Measurements from ENCODE around the gene ABLIM3. TPM values are rescaled to one million over a fixed set of nuclear protein-coding genes. Genes with fewer than 3 reads are reported as not detected.

ABLIM3 gene
- total RNA-seq, 3 donors from 2014 or later (not counting 1 experiment from before 2014, with no cell fraction given) = 0.41 to 2.4 (median 1.2) TPM

DNA sequence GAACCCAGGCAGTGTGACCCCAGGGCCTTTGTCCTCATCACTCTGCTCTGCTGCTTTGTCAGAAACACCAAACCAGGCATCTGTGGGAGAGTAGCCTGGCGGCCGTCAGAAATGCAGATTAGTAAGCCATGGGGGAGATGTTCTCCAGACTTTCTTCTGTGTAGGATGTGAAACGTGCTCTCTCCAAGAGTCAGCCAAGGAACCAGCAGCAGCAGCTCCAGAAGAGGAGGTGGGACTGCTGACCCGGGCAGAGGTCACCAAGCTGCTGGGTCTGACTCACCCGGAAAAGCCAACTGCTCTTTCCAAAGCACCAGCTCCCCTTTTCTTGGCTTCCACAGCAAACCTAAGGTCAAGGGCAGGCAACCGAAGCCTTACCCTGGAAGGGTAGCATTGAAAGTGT is 14.4 kb upstream of the ABLIM3 start:
- peaks cover 23 to 28% of the 10 kb centered on the region in 2 donors for H3K27me3 Mint-ChIP-seq (ENCODE audit: low read depth in 2 of 2)
- TF ChIP-seq, protein P1, sequence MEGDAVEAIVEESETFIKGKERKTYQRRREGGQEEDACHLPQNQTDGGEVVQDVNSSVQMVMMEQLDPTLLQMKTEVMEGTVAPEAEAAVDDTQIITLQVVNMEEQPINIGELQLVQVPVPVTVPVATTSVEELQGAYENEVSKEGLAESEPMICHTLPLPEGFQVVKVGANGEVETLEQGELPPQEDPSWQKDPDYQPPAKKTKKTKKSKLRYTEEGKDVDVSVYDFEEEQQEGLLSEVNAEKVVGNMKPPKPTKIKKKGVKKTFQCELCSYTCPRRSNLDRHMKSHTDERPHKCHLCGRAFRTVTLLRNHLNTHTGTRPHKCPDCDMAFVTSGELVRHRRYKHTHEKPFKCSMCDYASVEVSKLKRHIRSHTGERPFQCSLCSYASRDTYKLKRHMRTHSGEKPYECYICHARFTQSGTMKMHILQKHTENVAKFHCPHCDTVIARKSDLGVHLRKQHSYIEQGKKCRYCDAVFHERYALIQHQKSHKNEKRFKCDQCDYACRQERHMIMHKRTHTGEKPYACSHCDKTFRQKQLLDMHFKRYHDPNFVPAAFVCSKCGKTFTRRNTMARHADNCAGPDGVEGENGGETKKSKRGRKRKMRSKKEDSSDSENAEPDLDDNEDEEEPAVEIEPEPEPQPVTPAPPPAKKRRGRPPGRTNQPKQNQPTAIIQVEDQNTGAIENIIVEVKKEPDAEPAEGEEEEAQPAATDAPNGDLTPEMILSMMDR (IDR thresholded peaks at IDR 0.05) = no peak
- H3K4me3 Mint-ChIP-seq = no peak overlapping the region
- intact Hi-C loops (cut with micrococcal nuclease) = no loop called here
- H3K9me3 Mint-ChIP-seq = no peaks in the 10 kb centered on the region
- DNase-seq = no peak
- 82% methylated on average over 6 of the region's 6 CpGs for WGBS (ENCODE audit: insufficient coverage)
- H3K27ac Mint-ChIP-seq = no peak overlapping the region
- H3K4me1 ChIP-seq (ENCODE audit: control insufficient read depth, insufficient read depth, low read length) = no peaks in the 10 kb centered on the region
- no peak for ATAC-seq
- H3K4me3 ChIP-seq (ENCODE audit: low read length) = no peak overlapping the region
- H3K9me3 ChIP-seq (ENCODE audit: control insufficient read depth, insufficient read depth, low read length) = no peaks in the 10 kb centered on the region
- H3K36me3 ChIP-seq (ENCODE audit: control insufficient read depth, insufficient read depth, low read length) = no peaks in the 10 kb centered on the region
- no peaks in the 10 kb centered on the region for H3K4me1 Mint-ChIP-seq
- no peak overlapping the region for H3K27ac ChIP-seq (ENCODE audit: low read length)
- H3K36me3 Mint-ChIP-seq = no peaks in the 10 kb centered on the region
- no peaks in the 10 kb centered on the region for H3K27me3 ChIP-seq (ENCODE audit: control insufficient read depth, insufficient read depth, low read length)

DNA sequence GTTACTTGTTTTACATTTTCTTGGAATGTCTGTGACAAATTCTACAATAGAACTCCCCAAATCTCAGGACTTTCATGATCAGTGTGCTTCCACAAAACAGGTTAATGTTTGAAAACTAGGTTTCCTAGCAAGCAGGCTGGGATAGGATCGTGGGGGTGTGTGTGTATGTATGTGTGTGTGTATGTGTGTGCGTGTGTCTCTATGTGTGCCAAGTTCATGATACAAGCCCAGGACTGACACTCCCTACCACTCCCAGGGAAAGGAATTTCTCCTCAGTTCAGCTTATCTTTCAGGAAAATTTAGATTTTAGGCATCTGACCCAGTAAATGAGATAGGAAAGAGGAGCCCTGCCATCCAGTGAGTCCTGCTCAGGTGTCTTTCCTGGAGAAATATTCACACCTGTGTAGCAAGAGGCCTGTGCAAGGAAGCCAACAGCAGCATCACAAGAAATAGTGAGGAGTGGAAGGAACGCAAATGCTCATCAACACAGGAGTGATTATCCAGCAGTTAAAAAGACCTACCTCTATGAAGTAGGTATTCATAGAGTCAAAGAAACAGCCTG is 13.8 kb upstream of the ABLIM3 start:
- no peak for ATAC-seq
- Histone ChIP-seq H3K4me3 (ENCODE audit: low read length) (no peak overlapping the region), H3K4me1 (ENCODE audit: control insufficient read depth, insufficient read depth, low read length) (no peaks in the 10 kb centered on the region), H3K27ac (ENCODE audit: low read length) (no peak overlapping the region), H3K36me3 (ENCODE audit: control insufficient read depth, insufficient read depth, low read length) (no peaks in the 10 kb centered on the region), H3K9me3 (ENCODE audit: control insufficient read depth, insufficient read depth, low read length) (no peaks in the 10 kb centered on the region), H3K27me3 (ENCODE audit: control insufficient read depth, insufficient read depth, low read length) (no peaks in the 10 kb centered on the region)
- intact Hi-C loops (cut with micrococcal nuclease) = no loop called here
- H3K4me3 Mint-ChIP-seq = no peak overlapping the region
- H3K4me1 Mint-ChIP-seq = no peaks in the 10 kb centered on the region
- TF ChIP-seq, protein P1 (IDR thresholded peaks at IDR 0.05) = no peak
- no peaks in the 10 kb centered on the region for H3K36me3 Mint-ChIP-seq
- DNase-seq = no peak
- H3K9me3 Mint-ChIP-seq = no peaks in the 10 kb centered on the region
- H3K27ac Mint-ChIP-seq = no peak overlapping the region
- H3K27me3 Mint-ChIP-seq (ENCODE audit: low read depth in 2 of 2) = peaks cover 23 to 28% of the 10 kb centered on the region in 2 donors
- WGBS (ENCODE audit: insufficient coverage) = no CpG with 5 or more reads among the region's 3 CpGs

DNA sequence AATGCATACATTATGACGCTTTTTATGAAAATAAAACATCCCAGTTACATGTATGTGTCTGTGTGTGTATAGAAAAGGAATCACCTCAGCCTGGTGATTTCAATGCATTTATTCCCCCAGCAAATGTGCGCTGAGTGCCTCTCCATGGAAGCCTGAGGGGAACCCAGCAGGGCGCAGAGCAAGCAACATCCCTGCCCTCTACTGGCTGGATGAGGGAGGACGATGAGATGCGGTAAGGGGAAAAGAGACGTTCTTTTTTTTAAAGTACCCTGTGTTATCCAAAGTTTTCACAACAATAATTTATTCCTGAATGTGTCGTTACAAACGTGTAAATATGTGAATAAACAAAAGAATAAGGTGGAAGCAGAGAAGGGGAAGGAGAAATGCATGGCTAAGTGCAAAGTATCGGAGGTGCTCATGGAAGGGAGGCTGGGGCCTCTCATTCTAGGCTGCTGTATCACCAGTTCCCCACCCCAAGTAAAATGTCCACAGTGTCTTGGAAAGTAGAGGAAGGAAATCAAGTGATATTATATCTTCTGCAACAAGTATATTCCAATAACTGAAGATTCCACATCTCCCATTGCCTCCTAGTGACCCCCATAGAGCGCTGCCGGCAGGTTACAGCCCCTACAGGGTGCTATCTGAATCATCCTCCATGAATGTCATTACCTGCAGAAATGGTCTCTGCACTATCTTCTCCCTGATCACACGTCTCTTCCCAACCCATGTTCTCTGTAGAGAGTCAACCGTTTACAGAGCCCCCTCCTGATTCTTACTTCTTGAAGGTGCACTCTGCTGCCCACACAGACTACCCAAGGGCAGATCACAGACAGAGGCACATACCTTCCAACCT is 13.0 kb upstream of the ABLIM3 start:
- no peak overlapping the region for H3K27ac ChIP-seq (ENCODE audit: low read length)
- no peaks in the 10 kb centered on the region for H3K36me3 Mint-ChIP-seq
- DNase-seq (peak in 1 of 2 donors; percentile 22), ATAC-seq (peak in 1 of 3 donors; percentile 58)
- no peaks in the 10 kb centered on the region for H3K4me1 ChIP-seq (ENCODE audit: control insufficient read depth, insufficient read depth, low read length)
- H3K36me3 ChIP-seq (ENCODE audit: control insufficient read depth, insufficient read depth, low read length) = no peaks in the 10 kb centered on the region
- no peaks in the 10 kb centered on the region for H3K9me3 Mint-ChIP-seq
- H3K4me3 Mint-ChIP-seq = no peak overlapping the region
- intact Hi-C loops (cut with micrococcal nuclease) = no loop called here
- H3K27me3 ChIP-seq (ENCODE audit: control insufficient read depth, insufficient read depth, low read length) = no peaks in the 10 kb centered on the region
- H3K9me3 ChIP-seq (ENCODE audit: control insufficient read depth, insufficient read depth, low read length) = no peaks in the 10 kb centered on the region
- H3K27me3 Mint-ChIP-seq (ENCODE audit: low read depth in 2 of 2) = peaks cover 25 to 32% of the 10 kb centered on the region in 2 donors
- 49% methylated on average over 12 of the region's 13 CpGs for WGBS (ENCODE audit: insufficient coverage)
- no peak overlapping the region for H3K27ac Mint-ChIP-seq
- H3K4me3 ChIP-seq (ENCODE audit: low read length) = no peak overlapping the region
- TF ChIP-seq, protein P1 (IDR thresholded peaks at IDR 0.05) = no peak
- no peaks in the 10 kb centered on the region for H3K4me1 Mint-ChIP-seq

All from natural killer cell (primary cell).